ENCODE results near the gene LRRC74A.
A peak's percentile ranks its signal among the peaks of the same experiment; 100 is the strongest.
"Not testable (repeated sequence)": the region's sequence is repeated elsewhere in the genome, so short reads cannot be mapped to it uniquely, and the experiment has no call there.

Gene LRRC74A

GRCh38 chr14:76900682-76901081 lies 74.5 kb downstream of the LRRC74A start:
- DNase-seq, result no peak

DNA sequence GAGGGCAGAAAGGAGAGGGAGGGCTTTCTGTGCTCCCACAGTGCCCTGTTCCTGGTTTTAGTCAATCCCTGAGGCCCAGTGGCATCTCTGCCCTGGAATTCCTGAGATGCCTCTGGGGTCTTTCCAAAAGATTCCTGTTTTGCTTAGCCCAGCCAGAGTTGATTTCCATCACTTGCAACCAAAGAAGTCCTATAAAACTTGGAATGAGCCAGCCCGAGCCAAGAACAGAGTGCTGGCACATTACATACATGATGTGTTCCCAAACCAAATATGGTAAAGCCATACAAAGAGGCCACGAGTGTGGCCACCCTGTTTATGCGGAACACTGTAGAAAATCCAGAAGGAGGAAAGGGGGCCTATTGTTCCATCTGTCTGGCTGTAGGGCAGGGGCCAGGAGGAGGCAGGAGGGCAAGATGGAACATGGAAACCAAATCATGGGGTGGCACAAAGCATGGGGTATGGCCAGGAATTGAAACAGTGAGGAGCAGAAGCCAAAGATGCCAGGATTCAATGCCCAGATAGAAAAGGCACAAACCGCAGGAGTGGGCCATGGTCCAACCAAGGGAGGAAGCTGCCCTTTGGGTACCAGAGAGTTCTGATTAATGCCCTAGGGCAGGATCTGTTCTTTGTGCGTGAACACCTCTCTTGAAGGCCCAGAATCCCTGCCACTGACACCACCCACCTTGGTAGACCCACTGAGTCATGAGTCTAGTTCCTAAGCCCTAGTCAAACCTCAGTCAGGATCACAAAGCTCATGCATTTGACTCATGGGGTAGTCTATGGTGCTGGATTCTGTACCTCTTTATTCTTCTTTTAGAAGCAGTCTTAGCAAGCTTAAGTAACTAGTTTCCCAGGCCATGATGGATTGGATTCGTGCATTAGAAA lies 75.2 kb downstream of the LRRC74A start:
- DNase-seq, result peak; percentile 57

DNA sequence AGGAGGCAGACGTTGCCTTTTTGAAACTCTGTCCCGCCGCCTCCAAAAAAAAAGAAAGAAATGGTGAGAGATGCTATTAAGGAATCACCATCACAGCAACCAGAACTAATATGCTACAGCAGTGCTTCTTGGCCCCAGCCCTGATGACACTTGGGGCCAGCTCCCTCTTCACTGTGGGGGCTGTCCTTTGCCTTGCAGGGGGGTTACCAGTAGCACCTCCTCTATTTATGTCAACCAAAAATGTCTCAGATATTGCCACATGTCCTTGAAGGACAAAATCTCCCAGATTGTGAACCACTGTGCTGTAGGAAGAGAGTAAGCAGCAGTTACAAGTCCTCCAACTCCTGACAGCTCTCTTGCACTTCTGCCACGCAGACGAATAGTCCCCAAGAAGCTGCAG lies 76.4 kb downstream of the LRRC74A start:
- no peak for DNase-seq

- DNase-seq, result no peak
Measured at GRCh38 chr14:76904100-76904739, 78.0 kb downstream of the LRRC74A start.

DNA sequence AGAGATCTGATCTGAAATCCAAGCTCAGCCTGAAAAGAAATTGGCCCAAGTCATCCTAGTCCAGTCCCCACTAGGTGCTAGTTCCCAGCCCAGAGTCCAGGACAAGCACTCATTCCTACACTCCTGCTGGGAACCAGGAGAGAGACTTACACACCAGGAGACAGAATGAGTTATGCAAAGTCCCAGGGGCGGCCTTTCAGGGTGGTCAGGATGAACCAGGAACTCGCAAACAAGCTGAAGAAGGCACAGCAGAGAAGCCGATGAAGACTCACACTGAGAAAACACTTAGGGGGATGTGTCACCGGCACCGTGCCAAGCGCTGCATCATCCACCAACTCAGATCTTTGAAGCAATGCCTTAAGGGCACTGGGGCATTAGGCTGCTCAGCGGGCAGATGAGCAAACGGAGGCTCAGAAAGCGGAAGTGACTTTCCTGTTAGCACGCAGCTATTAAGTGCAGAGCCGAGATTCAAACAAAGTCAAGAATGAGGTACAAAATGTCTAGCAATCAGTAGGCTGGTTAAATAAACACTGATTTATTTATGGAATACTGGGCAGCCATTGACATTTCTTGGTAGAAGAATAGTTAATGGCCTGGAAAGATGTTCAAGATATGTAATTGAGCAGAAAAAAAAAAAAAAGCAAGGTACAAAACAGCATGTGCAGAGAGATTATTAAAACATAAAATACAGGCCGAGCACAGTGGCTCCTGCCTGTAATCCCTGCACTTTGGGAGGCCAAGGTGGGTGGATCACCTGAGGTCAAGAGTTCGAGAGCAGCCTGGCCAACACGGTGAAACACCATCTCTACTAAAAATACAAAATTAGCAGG lies 78.7 kb downstream of the LRRC74A start:
- DNase-seq, result no peak

DNA sequence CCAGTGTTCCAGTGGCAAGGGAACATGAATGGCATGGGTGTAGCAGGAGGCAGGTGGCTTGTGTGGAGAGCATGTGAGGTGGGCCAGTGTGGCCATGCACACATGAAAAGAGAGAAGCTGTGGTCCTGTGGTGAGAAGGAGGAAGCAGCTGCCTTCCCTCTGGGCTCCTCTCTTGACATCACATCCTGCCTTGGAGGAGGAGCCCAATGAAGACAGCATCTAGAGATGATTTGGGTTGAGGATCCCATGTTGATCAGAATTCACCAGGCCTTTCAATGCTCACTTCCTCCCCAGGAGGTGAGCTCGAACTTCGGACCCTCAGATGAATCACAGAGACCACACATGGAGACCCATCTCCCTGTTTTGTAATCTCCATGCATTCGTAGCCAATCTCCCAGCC lies 82.6 kb downstream of the LRRC74A start:
- no peak for DNase-seq

GRCh38 chr14:76909266-76909665 lies 83.1 kb downstream of the LRRC74A start:
- no peak for DNase-seq

DNA sequence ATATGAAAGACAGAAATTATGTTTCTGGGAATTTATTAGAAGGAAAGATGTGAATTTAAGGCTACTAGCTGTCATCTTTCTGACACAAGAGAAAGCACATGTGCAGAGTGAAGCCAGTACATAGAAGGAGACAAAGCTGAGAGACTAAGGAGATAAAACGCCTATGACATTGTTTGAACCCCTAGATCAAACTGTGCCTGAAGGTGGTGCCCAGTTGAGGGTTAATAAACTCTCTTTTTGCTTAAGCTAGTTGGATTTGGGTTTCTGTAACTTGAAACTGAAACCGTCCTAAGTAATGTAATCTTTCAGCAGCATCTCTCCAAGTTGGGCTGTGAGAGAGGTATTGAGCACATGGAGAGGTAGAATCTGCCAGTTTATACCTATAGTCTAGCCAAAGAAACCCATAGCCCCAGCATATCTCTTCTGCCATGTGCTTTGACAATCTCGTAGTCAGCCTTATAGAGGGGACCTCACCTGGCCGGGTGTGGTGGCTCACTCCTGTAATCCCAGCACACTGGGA lies 84.2 kb downstream of the LRRC74A start:
- no peak for DNase-seq

DNA sequence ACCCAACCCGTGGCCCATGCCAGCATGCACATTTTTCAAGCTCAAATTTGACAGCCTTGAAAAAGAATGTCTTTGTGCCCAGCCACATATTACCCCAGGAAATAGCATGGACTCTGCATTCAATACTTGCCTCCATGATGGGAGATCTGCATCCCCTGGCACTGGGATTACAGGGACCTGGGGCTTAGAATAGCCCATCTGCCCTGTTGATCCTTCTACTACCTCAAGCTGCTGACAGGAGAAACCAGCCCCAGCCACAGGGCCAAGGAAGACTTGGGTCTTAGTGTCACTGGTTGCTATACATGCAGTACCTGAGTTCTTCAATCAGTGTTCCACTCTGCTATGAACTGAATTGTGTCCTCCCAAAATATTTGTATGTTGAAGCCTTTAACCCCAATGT lies 85.3 kb downstream of the LRRC74A start:
- DNase-seq, result no peak

DNA sequence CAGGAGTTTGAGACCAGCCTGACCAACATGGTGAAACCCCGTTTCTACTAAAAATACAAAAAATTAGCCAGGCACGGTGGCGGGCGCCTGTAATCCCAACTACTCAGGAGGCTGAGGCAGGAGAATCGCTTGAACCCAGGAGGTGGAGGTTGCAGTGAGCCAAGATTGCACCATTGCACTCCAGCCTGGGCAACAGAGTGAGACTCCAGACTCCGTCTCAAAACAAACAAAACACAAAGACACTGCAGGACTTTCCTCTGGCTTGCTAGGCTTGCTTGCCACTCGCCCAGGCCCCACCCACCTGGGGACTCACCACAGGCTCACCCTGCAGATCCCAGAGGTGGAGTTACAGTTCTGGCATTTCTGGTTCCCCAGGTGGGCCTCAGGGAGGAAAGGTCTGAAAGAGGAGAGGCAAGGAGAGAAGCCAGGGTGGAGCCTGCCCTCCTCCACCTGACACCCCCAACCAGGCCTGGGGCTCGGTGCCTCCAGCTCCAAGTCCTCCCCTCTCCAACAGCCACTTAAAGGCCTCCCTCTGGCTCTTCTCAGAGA lies 88.4 kb downstream of the LRRC74A start:
- not testable (repeated sequence) for DNase-seq

- DNase-seq, result no peak
Measured at GRCh38 chr14:76916040-76916715, 90.0 kb downstream of the LRRC74A start.

- no peak for DNase-seq
Measured at GRCh38 chr14:76917158-76917596, 91.0 kb downstream of the LRRC74A start.

DNA sequence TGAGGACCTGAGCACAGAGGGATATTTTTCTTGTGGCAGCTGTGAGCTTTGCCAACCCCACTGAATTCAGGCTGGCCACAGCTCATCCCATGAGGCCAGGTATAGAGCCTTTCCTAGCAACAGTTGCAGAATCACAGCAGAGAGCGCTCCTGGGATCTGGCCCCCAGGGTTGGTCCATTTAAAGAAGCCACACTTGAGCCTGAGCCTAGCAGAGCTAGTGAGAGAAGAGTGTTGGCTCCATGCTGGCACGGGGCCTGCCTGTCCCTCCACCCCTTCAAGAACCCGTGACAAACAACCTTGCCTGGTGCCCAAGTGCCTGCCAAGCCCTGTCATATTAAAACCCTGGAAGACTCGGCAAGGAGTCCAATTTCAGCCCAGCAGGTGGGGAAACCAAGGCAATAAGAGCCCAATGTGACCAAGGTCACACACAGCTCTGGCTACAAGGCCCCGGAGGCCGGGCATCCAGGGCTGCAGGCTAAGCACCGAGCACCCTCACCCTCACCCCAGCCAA lies 91.6 kb downstream of the LRRC74A start:
- DNase-seq, result no peak

GRCh38 chr14:76918256-76918781 lies 92.1 kb downstream of the LRRC74A start:
- no peak for DNase-seq

GRCh38 chr14:76918782-76919394 lies 92.7 kb downstream of the LRRC74A start:
- peak; percentile 96 for DNase-seq
